DMS153 treated with DMSO at 0.1 percent for 48 hours (cell line): ENCODE measurements around the gene IL3RA.
"Not testable (repeated sequence)": the region's sequence is repeated elsewhere in the genome, so short reads cannot be mapped to it uniquely, and the experiment has no call there.

Source experiments
- DNase-seq: peaks from one replicate; lab custom pipeline; 2025; ENCODE audit not compliant: unreplicated experiment; lab: John Stamatoyannopoulos, UW

IL3RA gene

DNA sequence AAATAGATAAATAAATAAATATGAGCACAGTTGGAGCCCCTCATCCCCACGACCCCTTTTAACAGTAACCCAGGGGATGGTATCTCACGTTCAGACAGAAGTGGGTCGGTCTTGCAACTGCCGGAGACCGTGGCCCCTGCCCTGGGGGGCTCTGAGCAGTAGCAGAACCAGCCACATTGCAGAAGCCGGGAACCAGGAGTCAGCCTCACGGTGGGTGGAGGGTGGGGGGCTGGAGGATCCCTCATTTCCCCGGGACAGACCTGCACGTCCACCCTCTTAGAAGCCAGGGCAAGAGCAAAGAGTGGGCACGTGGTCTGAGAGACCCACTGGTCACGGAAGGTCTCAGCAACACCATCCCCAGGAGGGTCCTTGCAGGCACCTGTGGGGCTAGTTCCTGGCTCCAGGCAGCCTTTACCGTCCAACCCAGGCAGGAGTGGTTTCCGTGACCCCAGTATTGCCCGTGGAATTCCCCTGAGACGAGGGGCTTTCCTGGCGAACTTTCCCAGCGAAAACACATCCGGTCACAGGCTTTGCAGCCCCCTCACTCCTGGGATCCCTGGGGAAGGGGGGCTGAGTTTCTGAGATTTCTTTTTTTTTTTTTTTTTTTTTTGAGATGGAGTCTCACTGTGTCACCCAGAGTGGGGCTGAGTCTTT is 8.8 kb upstream of the IL3RA start:
- DNase-seq, result no peak

DNA sequence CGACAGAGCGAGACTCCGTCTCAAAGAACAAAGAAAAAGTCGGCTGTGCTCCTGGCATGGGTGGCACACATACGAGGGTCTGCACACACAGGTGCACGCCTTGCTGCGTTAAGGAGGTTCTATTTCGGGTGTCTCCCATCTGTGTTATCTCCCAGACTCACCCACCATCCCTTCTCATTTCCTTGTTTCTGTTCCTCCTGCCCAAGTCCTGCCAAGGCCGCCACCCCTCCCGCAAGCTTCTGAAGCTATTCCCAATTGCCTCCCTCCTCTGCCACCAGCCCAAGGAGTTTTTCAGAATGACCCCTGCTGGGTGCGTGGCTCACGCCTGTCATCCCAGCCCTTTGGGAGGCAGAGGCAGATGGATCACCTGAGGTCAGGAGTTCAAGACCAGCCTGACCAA is 6.0 kb upstream of the IL3RA start:
- no peak for DNase-seq

DNA sequence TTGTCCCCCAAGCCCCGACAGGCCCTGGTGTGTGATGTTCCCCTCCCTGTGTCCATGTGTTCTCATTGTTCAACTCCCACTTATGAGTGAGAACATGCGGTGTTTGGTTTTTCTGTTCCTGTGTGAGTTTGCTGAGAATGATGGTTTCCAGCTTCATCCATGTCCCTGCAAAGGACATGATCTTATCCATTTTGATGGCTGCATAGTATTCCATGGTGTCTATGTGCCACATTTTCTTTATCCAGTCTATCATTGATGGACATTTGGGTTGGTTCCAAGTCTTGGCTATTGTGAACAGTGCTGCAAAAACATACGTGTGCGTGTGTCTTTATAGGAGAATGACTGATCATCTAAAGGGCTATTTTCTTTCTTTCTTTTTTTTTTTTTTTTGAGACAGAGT is 4.2 kb upstream of the IL3RA start:
- not testable (repeated sequence) for DNase-seq

DNA sequence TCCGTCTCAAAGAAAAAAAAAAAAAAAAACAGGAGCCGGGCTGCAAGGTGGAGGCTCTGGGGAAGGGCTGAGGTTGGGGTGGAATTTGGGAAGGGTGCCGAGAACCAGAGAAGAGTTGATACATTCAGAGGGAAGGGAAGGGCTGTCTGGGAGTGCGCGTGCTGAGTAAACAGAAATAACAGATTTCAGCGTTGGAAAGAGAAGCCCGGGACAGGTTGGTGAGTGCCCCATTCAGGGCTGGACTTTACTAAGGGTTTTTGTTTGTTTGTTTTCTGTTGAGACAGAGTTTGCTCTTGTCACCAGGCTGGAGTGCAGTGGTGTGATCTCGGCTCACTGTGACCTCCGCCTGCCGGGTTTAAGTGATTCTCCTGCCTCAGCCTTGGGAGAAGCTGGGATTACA is 1.7 kb upstream of the IL3RA start:
- DNase-seq, result no peak

DNA sequence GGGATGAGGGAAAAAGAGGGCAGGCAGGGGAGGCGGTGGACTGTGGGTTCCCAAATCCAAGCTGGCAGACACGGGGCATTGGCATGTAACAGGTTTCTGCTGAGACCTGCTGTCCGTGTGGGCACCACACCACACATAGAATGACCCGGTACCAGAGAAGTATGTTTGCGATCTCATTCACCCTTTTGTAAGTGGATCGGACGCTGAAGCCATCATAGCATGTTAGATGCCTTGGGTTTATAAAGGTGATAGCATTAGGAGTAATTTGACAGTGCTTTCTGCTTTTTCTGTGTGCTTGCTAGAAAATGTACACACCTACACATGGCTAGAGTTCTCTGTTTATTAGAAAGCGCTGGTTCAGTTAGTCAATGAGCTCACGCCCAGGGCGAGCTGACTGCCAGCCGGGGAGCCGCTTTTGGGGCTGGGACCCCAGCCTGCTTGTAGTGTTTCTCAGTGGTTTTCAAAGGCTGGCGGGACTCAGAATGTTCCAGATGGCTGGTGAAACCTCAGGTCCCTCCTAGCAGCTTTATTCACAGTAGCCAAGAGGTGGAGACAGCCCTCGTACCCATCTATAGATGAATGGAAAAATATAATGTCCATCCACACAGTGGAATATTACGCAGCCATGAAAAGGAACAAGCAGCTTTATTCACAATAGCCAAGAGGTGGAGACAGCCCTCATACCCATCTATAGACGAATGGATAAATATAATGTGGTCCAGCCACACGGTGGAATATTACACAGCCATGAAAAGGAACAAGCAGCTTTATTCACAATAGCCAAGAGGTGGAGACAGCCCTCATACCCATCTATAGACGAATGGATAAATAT is 579 bp downstream of the IL3RA start:
- no peak for DNase-seq

DNA sequence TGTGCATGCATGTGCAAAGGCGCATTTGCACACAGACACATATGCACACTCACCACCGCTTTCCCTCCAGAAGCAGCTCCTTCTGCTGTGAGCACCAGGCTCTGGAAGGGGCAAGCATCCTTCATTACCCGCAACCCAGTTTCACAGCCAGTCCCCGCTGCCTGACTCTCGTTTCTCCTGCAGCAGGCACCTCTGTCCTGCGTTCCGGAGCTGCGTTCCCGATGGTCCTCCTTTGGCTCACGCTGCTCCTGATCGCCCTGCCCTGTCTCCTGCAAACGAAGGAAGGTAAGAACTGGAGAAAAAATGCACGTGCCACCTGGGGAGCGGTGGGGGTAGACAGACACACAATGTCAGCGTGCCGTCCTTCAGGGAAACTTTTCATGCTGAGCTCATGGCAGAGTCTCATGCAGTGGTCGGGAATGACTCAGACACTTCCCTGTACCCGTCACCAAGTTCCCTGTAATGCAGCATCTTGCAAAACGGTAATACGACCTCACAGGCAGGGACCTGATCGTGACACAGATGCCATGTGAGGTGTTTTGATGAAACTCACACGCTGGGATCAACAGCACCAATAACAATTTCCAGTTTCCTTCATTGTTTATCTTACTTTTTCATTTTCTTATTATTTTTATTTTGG is 5.1 kb downstream of the IL3RA start:
- no peak for DNase-seq

DNA sequence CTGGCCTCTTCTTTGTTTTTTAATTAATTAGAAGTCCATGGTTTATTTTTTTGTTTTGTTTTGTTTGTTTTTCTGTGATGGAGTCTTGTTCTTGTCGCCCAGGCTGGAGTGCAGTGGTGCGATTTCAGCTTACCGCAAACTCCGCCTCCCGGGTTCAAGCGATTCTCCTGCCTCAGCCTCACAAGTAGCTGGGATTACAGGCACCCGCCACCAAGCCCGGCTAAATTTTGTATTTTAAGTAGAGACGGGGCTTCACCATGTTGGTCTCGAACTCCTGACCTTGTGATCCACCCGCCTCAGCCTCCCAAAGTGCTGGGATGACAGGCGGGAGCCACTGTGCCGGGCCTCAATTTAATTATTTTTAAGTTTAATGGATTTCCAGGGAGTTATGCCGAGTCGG is 13.0 kb downstream of the IL3RA start:
- DNase-seq, result not testable (repeated sequence)

DNA sequence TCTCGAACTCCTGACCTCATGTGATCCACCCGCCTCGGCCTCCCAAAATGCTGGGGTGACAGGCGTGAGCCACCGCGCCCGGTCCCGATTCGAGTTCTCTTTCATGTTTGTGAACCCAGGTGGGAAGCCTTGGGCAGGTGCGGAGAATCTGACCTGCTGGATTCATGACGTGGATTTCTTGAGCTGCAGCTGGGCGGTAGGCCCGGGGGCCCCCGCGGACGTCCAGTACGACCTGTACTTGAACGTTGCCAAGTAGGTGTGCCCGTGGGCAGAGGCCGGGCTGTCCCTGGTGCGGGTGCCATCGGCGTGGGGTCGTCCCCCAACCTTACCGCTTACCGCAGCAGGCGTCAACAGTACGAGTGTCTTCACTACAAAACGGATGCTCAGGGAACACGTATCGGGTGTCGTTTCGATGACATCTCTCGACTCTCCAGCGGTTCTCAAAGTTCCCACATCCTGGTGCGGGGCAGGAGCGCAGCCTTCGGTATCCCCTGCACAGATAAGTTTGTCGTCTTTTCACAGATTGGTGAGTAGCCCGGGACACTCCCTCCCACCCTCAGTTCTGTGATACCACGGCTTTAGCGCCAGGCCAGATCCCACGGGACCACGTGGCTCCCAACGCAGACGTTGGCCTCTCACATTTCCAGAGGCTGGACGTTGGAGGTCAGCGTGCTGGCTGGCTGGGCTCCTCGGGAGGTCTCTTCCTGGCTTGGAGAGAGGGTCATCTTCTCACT is 15.6 kb downstream of the IL3RA start:
- no peak for DNase-seq

DNA sequence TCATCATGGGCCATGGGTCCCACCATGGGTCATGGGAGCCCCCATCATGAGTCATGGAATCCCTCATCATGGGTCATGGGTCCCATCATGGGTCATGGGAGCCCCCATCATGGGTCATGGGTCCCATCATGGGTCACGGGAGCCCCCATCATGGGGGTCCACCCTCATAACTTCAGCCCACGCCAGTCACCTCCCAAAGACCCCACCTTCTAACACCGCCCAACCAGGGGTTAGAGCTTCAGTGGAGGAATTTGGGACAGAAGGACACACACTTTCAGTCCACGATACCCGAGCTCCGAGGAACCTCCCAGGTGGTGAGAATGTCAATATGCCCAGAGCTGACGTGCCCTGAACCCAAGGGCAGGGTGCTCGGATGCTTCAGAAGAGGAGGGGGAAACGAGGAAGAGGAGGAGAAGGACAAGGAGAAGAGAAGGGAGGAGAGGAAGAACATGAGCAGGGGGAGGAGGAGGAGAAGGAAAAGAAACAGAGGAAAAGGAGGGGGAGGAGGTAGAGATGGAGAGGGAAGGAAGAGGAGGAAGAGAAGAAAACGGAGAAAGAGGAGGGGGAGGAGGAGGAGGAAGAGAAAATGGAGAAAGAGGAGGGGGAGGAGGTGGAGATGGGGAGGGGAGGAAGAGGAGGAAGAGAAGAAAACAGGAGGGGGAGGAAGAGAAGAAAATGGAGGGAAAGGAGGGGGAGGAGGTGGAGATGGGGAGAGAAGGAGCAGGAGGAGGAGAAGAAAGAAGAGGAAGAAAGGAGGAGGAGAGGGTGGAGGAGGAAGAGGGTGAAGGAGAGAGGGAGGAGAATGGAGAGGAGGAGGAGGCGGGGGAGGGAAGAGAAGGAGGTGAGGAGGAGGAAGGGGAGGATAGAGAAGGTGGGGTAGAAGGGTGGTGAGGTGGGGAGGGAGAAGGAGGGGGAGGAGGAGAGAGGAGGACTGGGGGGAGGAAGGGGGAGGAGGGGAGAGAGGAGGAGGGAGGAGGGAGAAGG is 17.7 kb downstream of the IL3RA start:
- DNase-seq, result no peak

DNA sequence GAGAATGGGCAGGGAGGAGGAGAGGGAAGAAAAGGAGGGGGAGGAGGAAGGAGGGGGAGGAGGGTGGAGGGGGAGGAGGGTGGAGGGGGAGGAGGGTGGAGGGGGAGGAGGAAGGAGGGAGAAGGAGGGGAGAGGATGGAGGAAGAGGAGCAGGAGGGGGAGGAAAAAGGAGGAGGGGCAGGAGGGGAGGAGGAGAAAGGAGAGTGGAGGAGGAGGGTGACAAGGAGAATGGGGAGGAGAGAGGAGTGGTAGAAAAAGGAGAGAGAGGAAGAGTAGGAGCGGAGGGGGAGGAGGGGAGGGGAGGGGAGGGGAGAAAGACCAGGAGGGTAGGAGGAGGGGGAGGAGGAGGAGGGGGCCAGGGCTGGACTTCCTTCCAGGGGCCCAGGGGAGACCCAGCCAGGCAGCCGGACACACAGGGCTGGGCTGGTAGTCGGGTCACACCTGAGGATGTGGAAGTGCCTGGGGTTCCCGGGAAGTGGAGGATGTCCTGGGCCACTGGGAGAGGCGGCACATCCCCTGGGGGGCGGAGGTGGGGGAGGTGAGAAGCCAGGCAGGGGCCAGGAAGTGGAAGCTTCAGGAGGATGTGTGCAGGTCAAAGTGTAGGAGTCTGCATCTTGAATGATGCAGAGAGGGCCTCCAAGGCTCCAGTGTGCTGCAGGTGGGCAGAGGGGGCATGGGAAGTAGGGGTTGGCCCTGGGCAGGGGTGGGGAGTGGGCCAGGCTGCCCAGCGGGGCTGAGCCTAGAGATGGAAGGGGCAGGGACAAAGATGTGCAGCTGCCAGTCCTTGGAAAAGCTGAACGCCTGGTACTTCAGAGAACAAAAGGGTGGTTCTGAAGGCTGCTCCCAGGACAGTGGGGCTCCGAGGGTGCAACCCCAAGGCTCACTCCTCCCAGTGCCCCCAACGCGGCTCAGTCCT is 18.8 kb downstream of the IL3RA start:
- DNase-seq, result no peak

DNA sequence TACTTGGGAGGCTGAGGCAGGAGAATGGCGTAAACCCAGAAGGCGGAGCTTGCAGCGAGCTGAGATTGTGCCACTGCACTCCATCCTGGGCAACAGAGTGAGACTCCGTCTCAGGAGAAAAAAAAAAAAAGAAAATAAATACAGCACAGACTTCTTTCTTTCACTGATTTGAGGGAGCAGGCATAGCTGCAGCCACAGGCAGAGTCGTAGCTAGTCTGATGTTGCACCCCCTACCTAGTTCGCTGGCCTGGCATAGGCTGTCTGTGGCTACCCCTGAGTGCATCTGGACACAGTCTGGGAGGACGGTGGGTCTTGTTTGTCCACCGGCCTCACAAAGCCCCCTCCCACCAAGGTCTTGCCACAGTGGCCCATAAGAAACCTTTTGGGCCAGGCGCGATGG is 21.4 kb downstream of the IL3RA start:
- no peak for DNase-seq

DNA sequence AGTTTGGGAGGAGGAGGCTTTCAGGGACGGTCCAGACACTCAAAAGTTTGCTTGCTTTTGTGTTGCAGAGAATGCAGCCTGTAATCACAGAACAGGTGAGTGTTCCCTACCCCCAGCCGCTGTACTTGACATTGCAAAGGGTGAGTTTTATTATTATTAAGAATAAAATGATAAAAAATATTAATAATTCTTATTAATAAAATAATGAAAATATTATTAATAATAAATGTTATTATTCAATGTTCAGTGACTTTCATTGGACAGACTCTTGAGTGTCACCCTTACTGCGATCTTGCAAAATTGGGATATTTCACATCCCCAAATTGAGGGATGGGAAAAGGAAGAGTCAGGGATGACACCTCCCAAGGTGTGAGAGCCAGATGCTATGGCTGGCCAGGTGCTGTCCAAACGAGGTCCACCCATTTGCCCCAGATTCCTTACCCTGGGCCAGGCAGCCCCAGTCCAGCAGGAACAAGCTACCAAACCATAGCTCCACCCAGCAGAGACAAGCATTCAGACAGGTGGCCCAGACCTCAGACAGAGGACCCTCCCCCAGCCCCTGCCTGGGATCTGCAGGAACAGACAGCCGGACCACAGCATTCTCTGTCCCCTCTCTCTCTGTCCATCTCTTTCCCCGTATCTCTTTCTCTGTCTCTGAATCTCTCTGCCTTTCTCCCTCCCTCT is 22.4 kb downstream of the IL3RA start:
- no peak for DNase-seq

DNA sequence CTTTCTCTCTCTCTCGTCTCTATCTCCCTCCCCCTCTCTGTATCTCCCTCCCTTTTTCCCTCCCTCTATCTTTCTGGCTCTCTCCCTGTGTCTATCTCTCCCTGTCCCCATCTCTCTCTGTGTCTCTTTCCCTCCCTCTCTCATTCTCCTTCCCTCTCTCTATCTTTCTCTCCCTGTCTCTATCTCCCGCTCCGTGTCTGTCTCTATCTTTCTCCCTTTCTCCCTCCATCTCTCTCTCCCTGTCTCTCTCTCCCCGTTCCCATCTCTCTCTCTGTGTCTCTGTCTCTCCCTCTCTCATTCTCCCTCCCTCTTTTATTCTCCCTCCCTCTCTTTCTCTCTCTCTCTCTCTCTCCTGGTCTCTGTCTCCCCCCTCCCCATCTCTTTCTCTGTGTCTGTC is 22.9 kb downstream of the IL3RA start:
- DNase-seq, result no peak

DNA sequence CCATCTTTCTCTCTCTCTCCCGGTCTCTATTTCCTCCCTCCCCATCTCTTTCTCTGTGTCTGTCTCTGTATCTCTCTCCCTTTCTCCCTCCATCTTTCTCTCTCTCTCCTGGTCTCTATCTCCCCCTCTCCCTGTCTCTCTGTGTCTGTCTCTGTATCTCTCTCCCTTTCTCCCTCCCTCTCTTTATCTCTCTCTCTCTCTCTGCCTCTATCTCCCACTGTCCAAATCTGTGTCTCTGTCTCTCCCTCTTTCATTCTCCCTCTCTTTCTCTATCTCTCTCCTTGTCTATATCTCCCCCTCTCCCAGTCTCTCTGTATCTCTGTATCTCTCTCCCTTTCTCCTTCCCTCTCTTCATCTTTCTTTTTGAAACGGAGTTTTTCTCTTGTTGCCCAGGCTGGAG is 23.6 kb downstream of the IL3RA start:
- no peak for DNase-seq

DNA sequence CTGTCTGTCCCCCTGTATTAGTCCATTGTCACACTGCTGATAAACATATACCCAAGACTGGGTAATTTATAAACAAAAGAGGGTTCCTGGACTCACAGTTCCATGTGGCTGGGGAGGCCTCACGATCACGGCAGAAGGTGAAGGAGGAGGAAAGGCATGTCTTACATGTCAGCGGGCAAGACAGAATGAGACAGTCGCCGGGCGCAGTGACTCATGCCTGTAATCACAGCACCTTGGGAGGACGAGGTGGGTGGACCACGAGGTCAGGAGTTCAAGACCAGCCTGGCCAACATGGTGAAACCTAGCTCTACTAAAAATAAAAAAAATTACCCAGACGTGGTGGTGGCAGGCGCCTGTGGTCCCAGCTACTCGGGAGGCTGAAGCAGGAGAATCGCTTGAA is 24.7 kb downstream of the IL3RA start:
- no peak for DNase-seq

DNA sequence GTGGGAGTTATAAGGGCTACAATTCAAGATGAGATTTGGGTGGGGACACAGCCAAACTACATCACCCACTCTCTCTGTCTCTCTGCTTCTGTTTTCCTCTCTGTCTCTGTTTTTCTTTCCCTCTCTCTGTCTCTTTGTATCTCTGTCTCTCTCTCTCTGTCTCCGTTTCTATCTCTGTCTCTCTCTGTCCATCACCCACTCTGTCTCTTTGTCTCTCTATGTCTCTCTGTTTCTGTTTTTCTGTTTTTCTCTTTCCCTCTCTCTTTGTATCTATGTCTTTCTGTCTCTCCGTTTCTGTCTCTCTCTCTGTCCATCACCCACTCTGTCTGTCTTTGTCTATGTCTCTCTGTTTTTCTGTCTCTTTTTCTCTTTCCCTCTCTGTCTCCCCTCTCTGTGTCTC is 25.3 kb downstream of the IL3RA start:
- no peak for DNase-seq

DNA sequence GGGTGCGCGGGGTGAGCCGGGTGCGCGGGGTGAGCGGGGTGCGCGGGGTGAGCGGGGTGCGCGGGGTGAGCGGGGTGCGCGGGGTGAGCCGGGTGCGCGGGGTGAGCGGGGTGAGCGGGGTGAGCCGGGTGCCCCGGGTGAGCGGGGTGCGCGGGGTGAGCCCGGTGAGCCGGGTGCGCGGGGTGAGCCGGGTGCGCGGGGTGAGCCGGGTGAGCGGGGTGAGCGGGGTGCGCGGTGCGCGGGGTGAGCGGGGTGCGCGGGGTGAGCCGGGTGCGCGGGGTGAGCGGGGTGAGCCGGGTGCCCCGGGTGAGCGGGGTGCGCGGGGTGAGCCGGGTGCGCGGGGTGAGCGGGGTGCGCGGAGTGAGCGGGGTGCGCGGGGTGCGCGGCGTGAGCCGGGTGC is 29.8 kb downstream of the IL3RA start:
- DNase-seq, result not testable (repeated sequence)

DNA sequence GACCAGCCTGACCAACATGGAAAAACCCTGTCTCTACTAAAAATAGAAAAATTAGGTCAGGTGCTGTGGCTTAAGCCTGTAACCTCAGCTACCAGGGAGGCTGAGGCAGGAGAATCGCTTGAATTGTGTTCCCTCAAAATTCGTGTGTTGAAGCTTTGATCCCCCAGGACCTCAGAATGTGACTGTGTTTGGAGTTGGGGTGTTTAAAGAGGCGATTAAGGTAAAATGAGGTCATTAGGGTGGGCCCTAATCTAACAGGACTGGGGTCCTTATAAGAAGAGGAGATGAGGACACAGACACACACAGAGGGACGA is 31.8 kb downstream of the IL3RA start:
- DNase-seq, result no peak

DNA sequence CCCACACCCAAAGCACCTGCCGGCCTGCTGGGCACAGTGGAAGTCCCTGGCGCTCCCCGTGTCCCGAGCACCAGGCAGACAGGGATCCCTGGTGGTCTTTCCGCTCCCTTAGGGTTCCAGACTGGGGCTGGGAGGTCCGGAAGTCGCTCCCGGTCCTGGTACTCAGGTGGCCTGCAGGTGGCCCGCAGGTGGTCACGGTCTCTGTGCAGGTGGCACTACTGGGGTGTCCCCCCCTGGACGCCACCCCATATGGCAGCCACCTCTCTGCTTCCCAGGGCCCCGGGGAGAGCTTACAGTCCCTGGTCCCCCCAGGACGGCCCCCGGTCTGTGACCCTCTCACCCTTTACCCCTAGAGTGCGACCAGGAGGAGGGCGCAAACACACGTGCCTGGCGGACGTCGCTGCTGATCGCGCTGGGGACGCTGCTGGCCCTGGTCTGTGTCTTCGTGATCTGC is 41.7 kb downstream of the IL3RA start:
- DNase-seq, result no peak
